Iris pigment epithelial cell (primary cell): ENCODE results near the gene GNAQ.

Experiments used
- DNase-seq: peaks from one replicate; pipeline ENCODE4 v3.0.0-alpha.2; 2011; ENCODE audit warnings: low read depth

GNAQ gene

GRCh38 chr9:77843871-77844155 lies 187.8 kb downstream of the GNAQ start:
- DNase-seq = no peak

DNA sequence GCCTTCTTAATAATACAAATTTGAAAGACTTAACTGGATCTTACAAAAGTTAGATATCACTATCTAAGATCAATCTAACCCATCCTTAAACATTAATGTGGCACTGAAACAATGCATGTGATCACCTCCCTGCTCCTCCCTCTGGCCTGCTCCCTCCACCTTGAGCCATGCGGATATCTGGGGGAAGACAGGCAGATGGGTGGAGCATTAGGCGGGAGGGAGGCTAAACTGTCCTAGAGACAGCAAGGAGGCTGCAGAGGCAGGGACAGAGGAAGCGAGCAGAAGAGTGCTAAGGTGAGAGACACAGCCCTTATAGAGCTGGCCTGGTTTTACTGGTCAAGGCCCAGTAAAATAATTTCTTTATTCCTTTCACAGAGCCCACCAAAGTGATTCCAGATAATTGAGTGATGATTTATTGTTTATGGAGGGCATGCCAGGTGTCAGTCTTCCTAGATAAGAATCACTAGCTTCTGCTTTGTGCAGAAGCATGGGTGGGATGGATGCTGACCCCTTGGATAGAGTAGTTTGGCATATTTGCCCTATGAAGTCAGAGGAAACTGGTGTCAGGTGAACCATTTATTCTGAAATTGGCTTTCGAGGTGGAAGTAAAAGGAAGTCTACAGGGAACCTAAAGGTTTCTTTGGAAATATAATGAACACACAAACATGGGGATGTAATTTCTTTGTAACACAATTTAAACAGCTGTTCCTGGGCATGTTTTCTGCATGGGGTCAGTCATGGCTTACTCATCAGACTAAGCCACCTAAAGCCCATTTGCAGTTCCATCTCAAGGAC lies 188.3 kb downstream of the GNAQ start:
- DNase-seq = no peak

- DNase-seq = peak; percentile 79
Observed at GRCh38 chr9:77841739-77842386, 189.7 kb downstream of the GNAQ start.

DNA sequence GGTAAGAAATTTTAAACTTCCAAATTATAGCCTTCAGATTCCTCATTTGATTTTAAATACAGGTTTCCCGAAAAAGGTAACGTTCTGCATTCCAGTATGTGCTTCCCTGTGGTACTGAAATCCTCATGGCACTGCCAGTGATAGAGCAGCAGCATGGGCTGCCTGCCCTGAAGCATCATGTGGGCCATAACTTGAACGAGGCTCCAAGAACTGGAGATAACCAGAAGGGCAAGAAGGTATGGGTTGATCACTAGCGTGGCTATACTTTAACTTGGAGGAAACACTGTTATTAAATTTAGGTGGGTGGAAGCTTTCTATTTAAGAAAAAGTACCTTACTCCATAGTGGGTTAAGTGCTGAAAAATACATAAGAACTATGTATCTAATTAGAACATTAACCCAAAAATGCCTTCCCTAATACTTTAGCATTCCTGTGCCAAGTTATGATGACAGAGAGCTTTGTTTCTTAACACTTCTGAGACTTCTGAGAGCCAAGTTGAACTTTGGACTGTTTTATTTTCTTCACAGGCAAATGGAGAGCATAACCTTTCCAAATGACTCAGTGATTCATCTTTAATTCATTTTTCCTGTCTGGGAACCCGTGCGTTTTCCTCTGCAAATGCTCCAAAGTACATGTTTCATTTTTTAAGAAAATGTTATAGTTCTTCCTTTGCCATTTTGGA lies 192.0 kb downstream of the GNAQ start:
- peak; percentile 85 for DNase-seq

GRCh38 chr9:77838986-77839385 lies 192.6 kb downstream of the GNAQ start:
- no peak for DNase-seq

DNA sequence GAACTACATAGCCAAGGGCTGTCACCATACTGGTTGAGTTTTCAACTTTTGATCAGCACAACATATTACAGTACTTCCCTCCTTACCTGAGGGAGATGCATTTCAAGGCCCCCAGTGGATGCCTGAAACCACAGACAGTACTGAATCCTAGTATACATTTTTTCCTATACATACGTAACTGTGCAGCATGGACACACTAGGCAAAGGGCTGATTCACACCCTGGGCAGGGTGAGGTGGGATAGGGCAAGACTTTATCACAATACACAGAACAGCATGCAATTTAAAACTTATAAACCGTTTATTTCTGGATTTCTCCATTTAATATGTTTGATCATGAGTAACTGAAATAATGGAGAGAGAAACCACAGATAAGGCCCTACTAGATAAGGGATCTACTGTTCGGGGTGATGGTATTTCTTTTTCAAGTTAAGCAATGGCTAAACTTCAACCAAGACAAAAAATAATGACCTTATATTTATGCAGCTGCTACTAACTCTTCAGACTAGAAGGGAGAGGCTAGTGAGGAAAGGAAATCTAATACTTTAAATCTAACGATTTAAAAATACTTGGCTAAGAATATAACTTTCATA lies 196.6 kb downstream of the GNAQ start:
- DNase-seq = no peak

DNA sequence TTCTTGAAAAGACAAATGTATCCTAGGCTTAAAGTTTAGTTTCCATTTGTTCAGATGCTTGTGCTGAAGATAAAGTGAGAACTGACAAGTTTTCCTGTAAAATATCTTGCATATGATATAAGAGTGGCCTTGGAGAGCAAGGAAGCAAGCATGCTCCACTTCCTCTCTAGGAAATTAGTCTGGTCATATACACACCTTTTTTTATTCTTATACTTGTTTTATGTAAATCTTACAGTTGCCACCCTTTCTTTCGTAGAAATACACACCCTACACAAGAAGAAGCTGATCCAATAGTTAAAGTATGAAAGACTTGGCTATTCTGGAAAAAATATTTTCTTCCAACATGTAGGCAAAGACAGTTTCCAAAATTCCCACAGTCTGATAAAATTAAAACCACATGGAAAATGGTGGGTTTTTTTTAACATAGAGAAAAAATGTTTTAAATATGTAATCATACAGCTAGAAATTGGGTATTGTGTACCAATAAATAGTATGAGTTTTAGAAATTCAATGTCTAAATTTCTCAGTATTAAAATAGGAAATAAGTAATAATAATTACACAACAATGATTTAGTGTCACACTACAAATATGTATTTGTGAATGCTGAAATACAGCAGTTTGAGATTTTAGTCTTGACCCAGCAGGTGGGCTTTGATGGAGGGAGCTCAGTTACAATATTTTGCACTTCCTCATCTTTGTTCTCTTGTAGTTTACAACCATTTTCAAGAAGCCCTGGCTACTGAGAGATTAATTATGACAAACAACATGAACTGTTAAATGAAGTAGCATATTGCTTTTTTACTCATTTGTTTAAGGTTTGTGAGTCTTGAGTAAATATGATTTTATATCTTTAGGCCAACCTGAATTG lies 197.8 kb downstream of the GNAQ start:
- no peak for DNase-seq

- DNase-seq = no peak
Observed at GRCh38 chr9:77832639-77833038, 199.0 kb downstream of the GNAQ start.

DNA sequence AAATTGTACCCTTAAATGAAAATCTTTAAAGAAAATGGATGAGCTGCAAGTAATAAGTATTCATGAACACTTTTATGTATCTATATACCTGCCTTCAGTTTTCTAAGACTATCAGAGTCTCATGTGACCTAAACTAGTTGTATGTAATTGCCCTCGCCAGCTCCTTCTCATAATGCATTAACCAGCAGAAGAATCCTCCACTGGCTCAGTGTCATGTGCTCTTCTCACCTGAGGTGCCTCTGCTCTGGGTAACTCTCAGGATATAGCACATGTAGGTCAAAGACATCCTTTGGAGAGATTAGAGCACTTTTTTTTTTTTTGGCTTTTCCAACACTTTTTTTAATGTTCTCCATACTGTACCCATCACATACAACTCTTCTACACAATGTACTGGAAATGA lies 199.8 kb downstream of the GNAQ start:
- DNase-seq = no peak

DNA sequence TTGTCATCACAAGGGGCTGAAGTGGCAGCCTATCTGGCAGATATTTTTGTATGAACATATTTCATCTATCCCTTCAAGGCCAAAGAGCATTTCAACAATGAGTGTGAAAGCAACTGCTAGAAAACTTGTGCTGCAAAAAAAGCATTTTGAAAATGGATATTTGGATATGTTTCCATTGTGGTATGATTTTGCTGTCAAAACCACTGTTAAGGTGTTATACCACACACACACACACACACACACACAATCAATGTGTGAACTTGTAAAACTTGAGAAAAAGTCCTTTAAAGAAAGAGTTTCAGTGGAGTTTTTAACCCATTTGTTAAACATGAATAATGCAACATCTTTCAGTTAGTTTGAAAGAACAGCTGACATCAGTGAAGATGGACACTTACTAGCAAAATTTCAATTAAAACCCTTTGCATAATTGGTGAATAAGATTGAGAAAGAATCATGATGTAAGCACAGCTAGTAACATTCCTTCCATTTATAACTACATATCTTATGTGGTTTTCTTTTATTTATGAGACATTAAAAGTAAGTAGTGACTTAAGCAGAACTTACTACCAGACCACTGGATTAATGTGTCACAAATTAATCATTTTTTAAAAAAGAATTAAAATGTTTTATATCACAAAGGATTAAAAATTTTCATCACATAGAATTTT lies 200.9 kb downstream of the GNAQ start:
- DNase-seq = no peak

DNA sequence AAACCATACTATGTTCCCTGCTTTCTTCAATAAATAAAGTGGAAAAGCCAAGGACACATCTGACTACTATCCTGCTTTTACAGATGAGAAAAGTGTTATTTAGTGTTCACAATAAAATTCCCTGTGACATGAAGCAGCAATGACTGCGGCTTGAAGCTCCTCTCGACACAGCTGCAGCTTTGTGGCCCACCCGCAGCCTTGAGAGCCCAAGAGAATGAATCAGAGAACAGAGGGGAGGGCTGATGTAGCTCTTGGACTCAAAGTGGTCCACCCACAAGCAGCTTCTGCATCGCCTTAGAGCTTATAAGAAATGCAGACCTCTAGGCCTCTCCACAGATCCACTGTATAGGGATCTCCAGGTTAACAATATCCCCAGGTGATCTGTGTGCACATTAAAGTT lies 202.2 kb downstream of the GNAQ start:
- DNase-seq = no peak

DNA sequence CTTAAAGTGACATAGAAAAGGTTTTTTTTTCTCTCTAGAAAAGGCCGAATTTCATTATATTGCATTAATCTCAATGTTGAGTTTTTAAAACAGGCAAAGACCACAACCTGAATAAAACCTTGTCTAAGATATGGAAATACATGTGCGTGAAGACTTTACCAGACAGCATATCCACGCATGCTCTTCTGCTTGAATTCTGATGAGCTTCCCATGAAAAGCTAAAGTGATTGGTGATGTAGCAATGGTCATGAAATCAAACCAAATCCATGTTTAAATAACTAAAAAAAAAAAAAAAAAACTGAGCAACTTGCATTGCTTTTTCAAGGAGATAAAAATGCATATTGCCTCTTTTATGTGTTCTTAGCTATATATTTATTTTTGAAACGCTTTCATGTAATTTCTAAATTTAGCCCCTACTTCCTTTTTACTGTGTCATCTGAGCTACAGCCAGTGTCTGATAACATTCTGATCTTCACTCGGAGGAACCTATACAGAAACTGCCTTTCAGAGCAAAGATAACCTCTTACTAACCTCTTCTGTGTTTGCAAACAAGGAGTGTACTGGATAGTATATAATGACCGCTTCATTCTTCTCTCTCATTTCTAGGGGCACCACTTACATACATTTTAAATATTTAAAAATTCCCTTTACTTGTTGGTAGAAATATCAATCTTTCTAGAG lies 204.4 kb downstream of the GNAQ start:
- no peak for DNase-seq

DNA sequence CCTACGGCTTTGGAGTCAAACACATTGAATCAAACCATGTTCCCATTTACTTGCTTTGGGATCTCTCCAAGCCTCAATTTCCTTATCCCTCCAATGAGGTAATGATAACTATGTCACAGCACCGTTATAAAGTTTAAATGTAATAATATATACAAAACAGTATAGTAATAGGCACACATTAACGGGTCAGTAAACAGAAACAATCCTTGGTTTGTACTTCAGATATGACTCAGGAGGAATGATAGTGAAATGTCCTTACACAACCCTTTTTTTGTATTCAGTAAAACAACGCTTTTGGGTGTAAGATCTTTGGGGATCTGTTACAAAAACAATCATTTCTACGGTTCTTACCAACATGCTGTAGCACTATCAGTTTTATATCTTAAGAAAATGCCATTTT lies 205.0 kb downstream of the GNAQ start:
- peak; percentile 67 for DNase-seq

DNA sequence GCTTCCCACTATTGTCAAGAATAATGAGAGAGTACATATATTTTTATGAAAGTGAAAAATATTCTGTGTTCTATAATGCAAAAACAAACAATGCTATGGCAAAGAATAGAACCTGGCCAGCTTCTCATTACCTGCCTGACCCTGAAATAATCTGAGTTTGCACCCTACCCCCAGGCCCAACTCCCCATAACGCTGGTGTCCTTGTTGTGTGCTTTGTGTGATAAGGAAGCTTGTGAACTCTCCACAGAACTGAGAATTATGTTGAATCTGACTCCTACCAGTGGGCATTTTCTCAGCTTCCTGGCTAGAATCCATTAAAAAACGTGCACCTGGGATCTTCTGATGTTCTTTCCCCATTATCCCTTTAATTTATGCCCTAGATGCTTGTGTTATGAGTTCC lies 205.5 kb downstream of the GNAQ start:
- no peak for DNase-seq

- no peak for DNase-seq
Observed at GRCh38 chr9:77825361-77825760, 206.2 kb downstream of the GNAQ start.

DNA sequence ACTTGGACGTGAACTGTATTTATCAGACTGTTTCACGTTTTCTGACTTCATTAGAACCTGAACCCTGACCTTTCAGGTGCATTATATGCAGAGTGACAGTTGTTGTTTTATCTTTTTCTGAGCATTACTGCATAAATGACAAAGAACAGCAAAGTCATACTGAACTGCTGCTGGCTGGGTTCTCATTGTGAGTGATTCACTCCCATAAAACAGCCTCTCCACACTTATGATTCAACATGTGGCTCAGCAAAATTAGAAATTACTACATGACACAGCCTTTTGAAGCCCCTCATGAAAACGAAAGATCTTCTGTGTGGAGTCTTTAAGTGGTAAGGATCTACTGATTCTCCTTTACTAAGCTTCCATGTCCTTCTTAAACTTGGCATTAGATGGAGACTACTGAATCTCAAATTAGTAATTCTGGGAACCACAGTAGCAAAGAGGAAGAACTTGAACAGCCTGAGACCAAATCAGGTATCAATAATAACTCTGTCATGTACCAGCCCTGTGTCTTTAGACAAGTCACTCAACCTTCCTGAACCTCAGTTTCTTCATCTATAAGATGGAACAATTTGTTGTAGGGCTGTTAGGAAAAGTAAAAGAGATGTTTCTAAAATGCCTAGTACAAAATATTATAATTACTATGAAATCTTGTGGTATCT lies 211.2 kb downstream of the GNAQ start:
- DNase-seq = peak; percentile 81

DNA sequence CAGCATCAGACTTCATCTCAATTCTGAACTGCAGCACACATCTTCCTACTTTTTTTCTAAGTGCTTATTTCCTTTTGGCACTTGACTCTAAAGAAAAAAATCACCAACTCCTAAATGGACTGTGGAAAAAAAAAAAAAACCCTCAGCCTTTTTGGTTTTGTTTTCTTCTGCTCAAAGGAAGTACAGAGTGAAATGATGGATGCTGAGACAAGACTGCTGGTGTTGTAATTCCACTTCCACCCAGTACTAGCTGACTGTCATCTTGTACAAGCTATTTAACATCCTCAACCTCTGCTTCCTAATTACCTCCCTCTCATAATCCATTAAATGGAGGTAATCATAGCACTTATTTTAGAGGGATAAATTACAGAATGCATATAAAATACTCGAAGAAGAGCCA lies 212.0 kb downstream of the GNAQ start:
- no peak for DNase-seq

GRCh38 chr9:77817590-77818311 lies 213.9 kb downstream of the GNAQ start:
- DNase-seq = no peak

DNA sequence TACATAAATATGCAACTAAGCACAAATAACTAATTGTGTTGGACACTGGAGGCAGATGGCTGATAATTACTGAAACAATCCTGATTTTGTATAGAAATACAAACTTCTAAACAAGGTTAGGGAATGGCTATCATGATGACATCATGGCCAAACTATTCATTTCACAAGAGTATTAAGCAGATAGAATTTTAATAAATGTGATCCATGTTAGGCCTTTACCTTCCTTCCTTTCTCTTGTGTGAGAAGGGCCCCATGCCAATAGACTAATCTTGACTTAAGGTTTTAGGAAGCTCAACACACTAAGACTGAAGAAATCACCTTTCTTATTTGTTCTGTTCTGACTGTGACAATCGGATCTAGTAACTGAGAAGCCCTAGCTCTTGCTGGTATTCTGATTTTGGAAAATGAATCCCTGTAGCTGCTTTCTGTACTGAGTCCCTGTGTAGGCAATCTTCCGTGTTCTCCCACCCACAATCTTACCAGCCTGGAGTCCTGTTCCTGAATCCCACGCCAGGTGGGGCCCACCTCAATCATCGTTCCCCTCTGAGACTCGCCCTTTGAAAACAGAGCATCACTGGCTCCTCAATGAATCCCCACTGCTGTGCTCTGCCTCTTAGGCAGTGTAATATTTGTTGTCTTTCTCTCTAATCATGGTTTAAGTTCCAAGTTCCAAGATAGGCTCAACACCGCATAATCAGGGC lies 214.8 kb downstream of the GNAQ start:
- DNase-seq = peak; percentile 59
